Transverse colon (tissue), 4 donors: ENCODE results near the gene ZBED3. TPM values are rescaled to one million over a fixed set of nuclear protein-coding genes. Genes with fewer than 3 reads are reported as not detected.

ENCODE experiments used
- DNase-seq: peaks from one replicate; pipeline ENCODE4 v3.0.0-alpha.2; 2019
- H3K27ac ChIP-seq, 4 donors: fragments of 200-600 bp; sonication (generic); 2 replicates each; pipeline ENCODE4 v1.5.1; 2016 to 2018; ENCODE audit warnings: inconsistent platforms in 4 of 4
- H3K27me3 ChIP-seq: fragments of 200-600 bp; sonication (generic); 2 replicates; pipeline ENCODE4 v1.5.1; 2017; ENCODE audit warnings: inconsistent platforms
- H3K36me3 ChIP-seq, 4 donors: fragments of 200-600 bp; sonication (generic); 2 replicates each; pipeline ENCODE4 v1.5.1; 2017 to 2019; ENCODE audit warnings: inconsistent platforms in 4 of 4
- H3K4me1 ChIP-seq, 4 donors: fragments of 200-600 bp; sonication (generic); 2 replicates each; pipeline ENCODE4 v1.5.1; 2017 to 2020; ENCODE audit warnings: inconsistent platforms in 4 of 4
- H3K4me3 ChIP-seq, 4 donors: fragments of 200-600 bp; sonication (generic); 1 replicate in 1 of 4; 2 replicates in 3 of 4; pipeline versions ENCODE4 v1.5.1 to v1.6.1; 2017 to 2019; ENCODE audit warnings: inconsistent platforms in 4 of 4
- H3K9me3 ChIP-seq, 2 donors: fragments of 200-600 bp; sonication (generic); 2 replicates each; pipeline ENCODE4 v1.5.1; 2017 to 2019; ENCODE audit warnings: inconsistent platforms in 2 of 2
- CTCF ChIP-seq, 5 experiments: fragments of 200-600 bp in 3 of 5; fragments of 450-650 bp in 2 of 5; sonication (generic) in 3 of 5; IDR thresholded peaks; 1 replicate in 2 of 5; 2 replicates in 3 of 5; pipeline ENCODE4 v1.5.1; 2016 to 2017; ENCODE audit warnings: antibody characterized with exemption in 5 of 5, inconsistent platforms in 3 of 5, mild to moderate bottlenecking in 2 of 5, moderate library complexity in 1 of 5
- EP300 ChIP-seq: sonication (generic); formaldehyde crosslinking; IDR thresholded peaks from one replicate; pipeline ENCODE4 v1.6.1; 2017; ENCODE audit warnings: antibody characterized with exemption, low read depth
- POLR2A ChIP-seq: fragments of 450-650 bp; IDR thresholded peaks from one replicate; pipeline ENCODE4 v1.6.1; 2016; ENCODE audit warnings: antibody characterized with exemption, mild to moderate bottlenecking, moderate library complexity
- POLR2AphosphoS5 ChIP-seq, 3 donors: sonication (generic); formaldehyde crosslinking; IDR thresholded peaks; one replicate each; pipeline ENCODE4 v1.6.1; 2016; ENCODE audit warnings: antibody characterized with exemption in 3 of 3
- WGBS, 2 donors: methylation state at CpG; one replicate each; pipeline ENCODE4 v1.1.5; 2018; ENCODE audit warnings: low coverage in 1 of 2; 5-methylcytosine and 5-hydroxymethylcytosine counted together
- in situ Hi-C, 4 donors: fragments of 200-750 bp; cut with MboI; loops; one replicate each; pipeline versions ENCODE4 v1.15.0 to v1.15.1; 2017; ENCODE audit warnings: low sequenced_read_pairs in 3 of 4, low pct_ligation_motif_present in 1 of 4, low pct_unique_long_range_greater_than_20kb in 1 of 4
- intact Hi-C: fragments of 100-400 bp; cut with DNase I; formaldehyde crosslinking; loops from one replicate; pipeline ENCODE4 v1.15.1; 2023; ENCODE audit warnings: low total_unique reads
- total RNA-seq, 4 donors: library from RNA; depleted of rRNA; stranded (reverse); fragments of >200 nt; gene quantifications; one replicate each; pipeline ENCODE4 v1.1.0, GENCODE V29; 2016

The ZBED3 gene
- total RNA-seq, 4 donors from 2014 or later = 1.9 to 56.1 (median 6.7) TPM

GRCh38 chr5:77104813-77105212 is 17.7 kb upstream of the ZBED3 start:
- in situ Hi-C loops = no loop called here

GRCh38 chr5:77103457-77103856 is 16.4 kb upstream of the ZBED3 start:
- in situ Hi-C loops = no loop called here
- Histone ChIP-seq H3K9me3 (no peaks in the 10 kb centered on the region), H3K36me3 (no peaks in the 10 kb centered on the region), H3K27me3 (no peaks in the 10 kb centered on the region), H3K4me1 (no peaks in the 10 kb centered on the region), H3K4me3 (no peak overlapping the region), H3K27ac (no peak overlapping the region)
- DNase-seq = no peak
- no peak for TF ChIP-seq EP300
- no peak for TF ChIP-seq POLR2AphosphoS5 (IDR thresholded peaks at IDR 0.05)
- TF ChIP-seq CTCF (IDR thresholded peaks at IDR 0.05) = no peak
- TF ChIP-seq POLR2A = no peak
- 88 to 93% methylated on average over 1 of the region's 1 CpG for WGBS, 2 donors
- intact Hi-C loops = no loop called here

More at GRCh38 chr5:77104813-77105212, 17.7 kb upstream of the ZBED3 start:
- Histone ChIP-seq H3K4me1 (no peaks in the 10 kb centered on the region), H3K27ac (no peak overlapping the region), H3K9me3 (no peaks in the 10 kb centered on the region), H3K27me3 (no peaks in the 10 kb centered on the region), H3K36me3 (no peaks in the 10 kb centered on the region), H3K4me3 (no peak overlapping the region)
- no peak for DNase-seq
- no peak for TF ChIP-seq POLR2A
- no peak for TF ChIP-seq CTCF (IDR thresholded peaks at IDR 0.05)
- intact Hi-C loops = no loop called here

GRCh38 chr5:77102549-77102948 is 15.5 kb upstream of the ZBED3 start:
- no peak for DNase-seq
- intact Hi-C loops = no loop called here
- no peaks in the 10 kb centered on the region for H3K9me3 ChIP-seq
- TF ChIP-seq EP300 = no peak
- no peak for TF ChIP-seq POLR2AphosphoS5 (IDR thresholded peaks at IDR 0.05)
- TF ChIP-seq CTCF (IDR thresholded peaks at IDR 0.05) = no peak
- TF ChIP-seq POLR2A = no peak
- no peaks in the 10 kb centered on the region for H3K36me3 ChIP-seq
- no peak overlapping the region for H3K27ac ChIP-seq
- no peak overlapping the region for H3K4me3 ChIP-seq
- WGBS, 2 donors = 80 to 83% methylated on average over 3 to 7 of the region's 7 CpGs
- H3K27me3 ChIP-seq = no peaks in the 10 kb centered on the region
- in situ Hi-C loops = no loop called here
- H3K4me1 ChIP-seq = no peaks in the 10 kb centered on the region

- in situ Hi-C loops = no loop called here
Measured at GRCh38 chr5:77101298-77101697, 14.2 kb upstream of the ZBED3 start.

More at GRCh38 chr5:77101298-77101697, 14.2 kb upstream of the ZBED3 start:
- no peaks in the 10 kb centered on the region for H3K4me1 ChIP-seq
- intact Hi-C loops = no loop called here
- H3K27ac ChIP-seq = no peak overlapping the region
- TF ChIP-seq POLR2A (no peak), CTCF (IDR thresholded peaks at IDR 0.05) (no peak), POLR2AphosphoS5 (IDR thresholded peaks at IDR 0.05) (no peak), EP300 (no peak)
- DNase-seq = no peak
- no peaks in the 10 kb centered on the region for H3K36me3 ChIP-seq
- H3K4me3 ChIP-seq = no peak overlapping the region
- no peaks in the 10 kb centered on the region for H3K27me3 ChIP-seq
- 85% methylated on average over 4 of the region's 4 CpGs; no CpG with 5 or more reads in 1 of the 2 donors for WGBS, 2 donors
- H3K9me3 ChIP-seq = no peaks in the 10 kb centered on the region
